Stomach (tissue), 9 donors: ENCODE measurements around the gene ABCC8. TPM values are rescaled to one million over a fixed set of nuclear protein-coding genes. Genes with fewer than 3 reads are reported as not detected.
A peak's percentile ranks its signal among the peaks of the same experiment; 100 is the strongest.

Source experiments
- DNase-seq, 2 donors: peaks; one replicate each; pipeline versions ENCODE4 v3.0.0 to v3.0.0-alpha.2; 2013 to 2019
- H3K27ac ChIP-seq, 5 donors: fragments of 200-600 bp in 4 of 5; sonication (generic) in 4 of 5; one replicate each; pipeline ENCODE4 v1.5.1; 2013 to 2019; ENCODE audit warnings: mild to moderate bottlenecking in 1 of 5, moderate library complexity in 1 of 5
- H3K27me3 ChIP-seq, 3 donors: fragments of 200-600 bp; sonication (generic); one replicate each; pipeline ENCODE4 v1.5.1; 2017 to 2019; ENCODE audit warnings: mixed run types in 1 of 3
- H3K36me3 ChIP-seq, 4 donors: fragments of 200-600 bp; sonication (generic); 1 replicate in 3 of 4; 2 replicates in 1 of 4; pipeline ENCODE4 v1.5.1; 2016 to 2019
- H3K4me1 ChIP-seq, 4 donors: fragments of 200-600 bp; sonication (generic); one replicate each; pipeline ENCODE4 v1.5.1; 2016 to 2019
- H3K4me3 ChIP-seq, 4 donors: fragments of 200-600 bp; sonication (generic) in 3 of 4; one replicate each; pipeline ENCODE4 v1.5.1; 2016 to 2019; ENCODE audit warnings: mild to moderate bottlenecking in 1 of 4
- H3K9me3 ChIP-seq, 4 donors: fragments of 200-600 bp; sonication (generic); one replicate each; pipeline ENCODE4 v1.5.1; 2016 to 2019
- EP300 ChIP-seq: sonication (generic); formaldehyde crosslinking; IDR thresholded peaks from one replicate; pipeline ENCODE4 v1.6.1; 2017; ENCODE audit warnings: antibody characterized with exemption
- POLR2A ChIP-seq, 4 donors: fragments of 450-650 bp; IDR thresholded peaks; one replicate each; pipeline ENCODE4 v1.6.1; 2016; ENCODE audit warnings: antibody characterized with exemption in 4 of 4, control low read depth in 2 of 4, mild to moderate bottlenecking in 1 of 4, moderate library complexity in 1 of 4
- POLR2AphosphoS5 ChIP-seq, 3 donors: sonication (generic); formaldehyde crosslinking; IDR thresholded peaks; one replicate each; pipeline ENCODE4 v1.6.1; 2016; ENCODE audit warnings: antibody characterized with exemption in 3 of 3
- WGBS, 5 donors: extraction: QIAGEN DNeasy Blood & Tissue Kit in 3 of 5; methylation state at CpG; one replicate each; pipeline versions ENCODE4 v1.1.5 to v1.1.7; 2013 to 2018; 5-methylcytosine and 5-hydroxymethylcytosine counted together
- intact Hi-C: fragments of 100-400 bp; cut with DNase I; formaldehyde crosslinking; loops from one replicate; pipeline ENCODE4 v1.15.1; 2023; ENCODE audit warnings: low total_unique reads
- polyA plus RNA-seq, 3 donors: library from polyadenylated mRNA; stranded (reverse); fragments of 200-250 nt; gene quantifications; one replicate each; pipeline ENCODE4 v1.2.3, GENCODE V29; 2013
- total RNA-seq, 5 donors: library from RNA; depleted of rRNA; stranded (reverse); fragments of >200 nt; gene quantifications; one replicate each; pipeline versions ENCODE4 v1.1.0 to v1.2.3, GENCODE V29; 2014 to 2016
- TF ChIP-seq, protein P1 (sequence below), 7 experiments: fragments of 450-650 bp in 4 of 7; fragments of 200-600 bp in 3 of 7; sonication (generic) in 3 of 7; IDR thresholded peaks; one replicate each; pipeline ENCODE4 v1.5.1; 2016 to 2019; ENCODE audit warnings: antibody characterized with exemption in 7 of 7, control low read depth in 2 of 7, mild to moderate bottlenecking in 1 of 7
- donor health status: healthy with polysubstance abuse.
- donor health status: Bipolar disorder and iron deficiency.
- donor health status: healthy.

ABCC8 gene
- total and polyA plus RNA-seq, 8 donors: 3.9 to 69.6 (median 32.1) TPM; not detected in 1

DNA sequence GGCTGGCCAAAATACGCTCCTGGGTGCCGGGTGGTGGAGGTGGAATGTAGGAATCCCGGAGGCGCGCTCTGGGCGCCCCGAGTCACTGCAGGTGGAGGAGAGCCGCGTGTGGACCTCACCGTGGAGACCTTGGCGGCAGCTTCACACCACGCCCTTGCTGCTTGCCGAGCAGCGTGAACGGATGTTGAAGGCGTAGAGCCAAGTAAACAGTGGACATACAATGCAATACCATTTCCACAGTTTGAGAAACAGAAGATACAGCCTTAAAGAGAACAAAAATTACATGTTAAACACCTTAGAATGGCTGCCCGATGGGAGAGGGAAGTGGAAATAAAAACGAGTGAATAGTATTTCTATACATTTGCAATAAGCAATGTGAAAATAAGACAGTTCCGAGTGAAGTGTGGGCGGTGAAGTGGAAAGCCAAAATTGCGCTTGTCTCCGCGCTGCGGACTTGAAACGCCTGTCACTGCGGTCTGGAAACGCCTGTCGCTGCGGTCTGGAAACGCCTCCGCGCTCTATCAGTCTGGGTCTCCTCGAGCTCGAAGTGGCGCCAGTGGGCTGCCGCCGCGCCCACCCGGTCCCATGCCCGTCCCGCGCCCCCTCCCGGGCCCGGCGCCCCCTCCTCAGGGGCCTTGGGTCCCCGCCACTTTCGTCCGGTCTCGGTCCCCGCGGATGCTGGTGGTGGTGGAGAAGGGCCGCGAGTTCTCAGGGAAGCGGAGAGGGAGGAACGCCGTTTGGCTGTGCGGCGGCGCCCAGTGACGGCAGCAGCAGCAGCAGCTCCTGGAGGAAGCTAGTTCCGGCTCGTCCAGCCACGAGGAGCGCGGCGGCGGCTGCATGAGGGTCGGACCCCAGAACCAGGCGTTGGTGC is 123.5 kb downstream of the ABCC8 start:
- intact Hi-C loops: no loop called here
- DNase-seq: peak; percentile 73 to 93
- H3K9me3 ChIP-seq: no peaks in the 10 kb centered on the region
- H3K36me3 ChIP-seq: peaks cover 0 to 4% (median 0%) of the 10 kb centered on the region in 4 donors
- TF ChIP-seq POLR2AphosphoS5 (IDR thresholded peaks at IDR 0.05) (peak in 2 of 3 donors; percentile 45 to 52), POLR2A (IDR thresholded peaks at IDR 0.05) (no peak)
- WGBS, 5 donors: 0% methylated on average over 46 to 69 of the region's 69 CpGs
- peak overlapping the region; percentile 52 to 91 (median 86) for H3K27ac ChIP-seq
- no peaks in the 10 kb centered on the region for H3K27me3 ChIP-seq
- H3K4me1 ChIP-seq: peaks cover 12 to 32% (median 28%) of the 10 kb centered on the region in 4 donors
- H3K4me3 ChIP-seq: peak overlapping the region; percentile 61 to 72 (median 68)

DNA sequence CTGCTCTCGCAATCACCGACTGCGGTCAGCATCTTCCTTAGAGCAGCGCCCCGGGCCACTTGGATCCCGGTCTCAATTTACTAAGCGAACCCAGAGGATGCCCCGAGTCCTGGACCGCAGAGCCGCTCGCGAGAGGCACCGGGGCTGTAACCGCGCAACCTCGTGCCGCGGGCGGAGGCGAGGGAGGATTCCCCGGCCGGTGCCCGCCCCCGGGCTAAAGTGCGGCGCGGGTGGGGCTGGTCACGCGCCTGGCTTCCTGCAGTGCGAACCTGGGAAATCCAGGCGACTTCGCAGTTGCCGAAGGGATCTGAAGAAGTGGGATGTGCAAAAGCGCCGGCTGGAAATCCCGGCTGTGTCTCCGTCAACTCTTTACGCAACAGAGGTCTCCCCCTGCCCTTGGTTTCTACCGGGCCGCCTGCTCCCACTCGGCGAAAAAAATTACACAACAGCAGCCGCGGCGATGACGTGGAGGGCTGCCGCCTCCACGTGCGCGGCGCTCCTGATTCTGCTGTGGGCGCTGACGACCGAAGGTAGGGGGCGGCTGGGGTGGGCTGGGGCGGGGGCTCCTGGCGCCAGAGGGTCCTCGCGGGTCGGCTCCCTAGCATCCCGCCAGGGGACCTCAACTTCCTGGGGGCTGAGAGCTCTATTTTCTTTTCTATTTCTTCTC is 125.0 kb downstream of the ABCC8 start, which contains the start of gene NCR3LG1:
TSS of gene NCR3LG1 (plus strand) at position 291 of the 667 bp plus-strand sequence. CDS start at position 461, 170 bp downstream.
- Histone ChIP-seq H3K27me3 (no peaks in the 10 kb centered on the region), H3K36me3 (no peaks in the 10 kb centered on the region)
- DNase-seq: peak; percentile 68 to 84

DNA sequence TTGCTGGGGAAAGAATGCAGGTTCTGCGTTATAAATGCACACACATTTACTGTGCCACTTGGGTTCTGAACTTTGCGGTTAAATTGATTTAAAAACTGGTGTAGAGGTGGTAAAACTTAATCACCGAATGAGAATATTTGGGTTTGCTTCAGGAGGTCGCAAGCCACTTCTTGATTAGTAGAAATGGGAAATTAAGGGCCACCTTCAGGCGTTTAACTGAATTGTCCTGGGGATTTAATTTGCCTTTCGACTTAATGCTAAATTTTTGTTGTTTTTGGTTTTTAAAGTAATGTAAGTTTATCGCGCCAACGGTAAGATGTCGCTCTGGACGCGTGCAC is 125.5 kb downstream of the ABCC8 start:
- WGBS, 5 donors: 18 to 24% (median 20%) methylated on average over 12 of the region's 12 CpGs

More for the DNA sequence above, 125.0 kb downstream of the ABCC8 start, which contains the start of gene NCR3LG1:
- Histone ChIP-seq H3K4me3 (peak within 1 kb of the TSS; percentile 61 to 72 (median 68)), H3K4me1 (peaks cover 12 to 32% (median 28%) of the 10 kb centered on the region in 4 donors), H3K27ac (peak within 1 kb of the TSS in 4 of 5 donors; percentile 85 to 91 (median 86)), H3K9me3 (no peaks in the 10 kb centered on the region)
- no peak for TF ChIP-seq EP300
- peak in 2 of 3 donors; percentile 11 to 35 for TF ChIP-seq POLR2AphosphoS5 (IDR thresholded peaks at IDR 0.05)
- TF ChIP-seq, protein P1, sequence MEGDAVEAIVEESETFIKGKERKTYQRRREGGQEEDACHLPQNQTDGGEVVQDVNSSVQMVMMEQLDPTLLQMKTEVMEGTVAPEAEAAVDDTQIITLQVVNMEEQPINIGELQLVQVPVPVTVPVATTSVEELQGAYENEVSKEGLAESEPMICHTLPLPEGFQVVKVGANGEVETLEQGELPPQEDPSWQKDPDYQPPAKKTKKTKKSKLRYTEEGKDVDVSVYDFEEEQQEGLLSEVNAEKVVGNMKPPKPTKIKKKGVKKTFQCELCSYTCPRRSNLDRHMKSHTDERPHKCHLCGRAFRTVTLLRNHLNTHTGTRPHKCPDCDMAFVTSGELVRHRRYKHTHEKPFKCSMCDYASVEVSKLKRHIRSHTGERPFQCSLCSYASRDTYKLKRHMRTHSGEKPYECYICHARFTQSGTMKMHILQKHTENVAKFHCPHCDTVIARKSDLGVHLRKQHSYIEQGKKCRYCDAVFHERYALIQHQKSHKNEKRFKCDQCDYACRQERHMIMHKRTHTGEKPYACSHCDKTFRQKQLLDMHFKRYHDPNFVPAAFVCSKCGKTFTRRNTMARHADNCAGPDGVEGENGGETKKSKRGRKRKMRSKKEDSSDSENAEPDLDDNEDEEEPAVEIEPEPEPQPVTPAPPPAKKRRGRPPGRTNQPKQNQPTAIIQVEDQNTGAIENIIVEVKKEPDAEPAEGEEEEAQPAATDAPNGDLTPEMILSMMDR (IDR thresholded peaks at IDR 0.05): no peak
- TF ChIP-seq POLR2A (IDR thresholded peaks at IDR 0.05): no peak
- intact Hi-C loops: no loop called here
- 1% methylated on average over 47 to 61 of the region's 61 CpGs for WGBS, 5 donors

DNA sequence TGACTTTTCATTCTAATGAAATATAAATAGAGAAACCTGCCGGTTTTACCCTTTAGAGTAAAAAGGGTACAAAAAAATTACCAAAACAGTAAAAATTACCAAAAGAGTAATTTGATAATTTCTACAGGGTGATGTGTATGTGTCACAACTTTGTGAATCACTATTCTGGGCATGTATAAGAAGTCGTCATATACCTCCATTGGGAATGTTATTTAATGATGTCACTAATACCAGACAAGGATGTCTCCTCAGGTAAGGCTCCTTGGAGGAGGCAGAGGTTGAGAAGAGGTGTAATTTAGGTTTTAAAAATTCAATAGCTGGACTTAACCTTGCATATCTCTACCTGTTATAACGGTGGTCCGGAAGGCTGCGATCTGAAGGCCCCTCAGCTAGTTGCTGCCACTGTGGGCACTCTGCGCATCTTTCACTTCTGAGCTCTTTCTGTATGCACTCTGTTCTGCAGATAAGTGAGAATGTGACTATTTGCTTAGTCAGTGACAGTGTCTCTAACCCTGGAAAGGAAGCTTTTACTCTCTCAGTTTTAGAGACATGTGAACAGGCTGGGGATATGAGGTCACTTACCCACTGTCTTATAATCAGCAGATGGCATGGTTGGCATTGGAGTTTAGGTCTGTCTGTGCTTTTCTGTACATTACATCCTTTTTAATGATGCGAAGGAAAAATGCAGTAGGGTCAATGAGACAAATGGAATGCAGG is 126.0 kb downstream of the ABCC8 start:
- no peaks in the 10 kb centered on the region for H3K27me3 ChIP-seq
- no peak overlapping the region for H3K27ac ChIP-seq
- intact Hi-C loops: no loop called here
- H3K9me3 ChIP-seq: no peaks in the 10 kb centered on the region
- peaks cover 12 to 32% (median 28%) of the 10 kb centered on the region in 4 donors for H3K4me1 ChIP-seq
- H3K4me3 ChIP-seq: no peak overlapping the region
- H3K36me3 ChIP-seq: no peaks in the 10 kb centered on the region
- 92 to 94% (median 94%) methylated on average over 7 of the region's 7 CpGs for WGBS, 5 donors
- DNase-seq: no peak
- TF ChIP-seq EP300 (no peak), POLR2A (IDR thresholded peaks at IDR 0.05) (no peak), POLR2AphosphoS5 (IDR thresholded peaks at IDR 0.05) (no peak)
- TF ChIP-seq, protein P1 (IDR thresholded peaks at IDR 0.05): no peak

More for the DNA sequence above, 125.5 kb downstream of the ABCC8 start:
- Histone ChIP-seq H3K27me3 (no peaks in the 10 kb centered on the region), H3K4me1 (peaks cover 12 to 32% (median 28%) of the 10 kb centered on the region in 4 donors), H3K4me3 (peak overlapping the region; percentile 61 to 72 (median 68)), H3K36me3 (no peaks in the 10 kb centered on the region), H3K27ac (peak overlapping the region in 4 of 5 donors; percentile 48 to 91 (median 86)), H3K9me3 (no peaks in the 10 kb centered on the region)
- no peak for DNase-seq
- TF ChIP-seq POLR2AphosphoS5 (IDR thresholded peaks at IDR 0.05): no peak
- TF ChIP-seq, protein P1 (IDR thresholded peaks at IDR 0.05): peak in 1 of 7 experiments; percentile 18
- intact Hi-C loops: no loop called here
